Left ventricle myocardium inferior (tissue), 1 donor: ENCODE results near the gene PARD6B. TPM values are rescaled to one million over a fixed set of nuclear protein-coding genes. Genes with fewer than 3 reads are reported as not detected.

Source experiments
- DNase-seq: peaks from one replicate; pipeline ENCODE4 v3.0.0-alpha.2; 2020
- H3K27ac ChIP-seq: fragments of 200-600 bp; replicated peaks from 2 replicates; pipeline ENCODE4 v1.8.0; 2021
- H3K27me3 ChIP-seq: fragments of 200-600 bp; 2 replicates; pipeline ENCODE4 v1.8.0; 2021; ENCODE audit warnings: low read depth
- H3K36me3 ChIP-seq: fragments of 200-600 bp; 2 replicates; pipeline ENCODE4 v1.8.0; 2021
- H3K4me1 ChIP-seq: fragments of 200-600 bp; 2 replicates; pipeline ENCODE4 v1.8.0; 2021
- H3K4me3 ChIP-seq: fragments of 200-600 bp; 2 replicates; pipeline ENCODE4 v1.8.0; 2021; ENCODE audit warnings: mild to moderate bottlenecking, moderate library complexity
- H3K9me3 ChIP-seq: fragments of 200-600 bp; replicated peaks from 2 replicates; pipeline ENCODE4 v1.8.0; 2021
- CTCF ChIP-seq: fragments of 200-600 bp; IDR thresholded peaks from 2 replicates; pipeline ENCODE4 v1.8.0; 2021; ENCODE audit warnings: antibody characterized with exemption, mild to moderate bottlenecking, borderline replicate concordance
- intact Hi-C: fragments of 100-400 bp; cut with micrococcal nuclease; formaldehyde crosslinking; loops from one replicate; pipeline ENCODE4 v1.11.0; 2022
- total RNA-seq: library from RNA; stranded (reverse); fragmentation: NEBNext Ultra II Directional; extraction: Animal tissue kit (Norgen Biotek cat#: 25700); gene quantifications from one replicate; pipeline ENCODE4 v1.2.1, GENCODE V29; 2021
- donor health status: DM: no; HTN: yes; CAD: no; lungs with severe emphysema.

Gene PARD6B
- total RNA-seq, 1 donor from 2014 or later, result 3.4 TPM

- Histone ChIP-seq H3K9me3 (no peaks in the 10 kb centered on the region), H3K4me3 (no peak overlapping the region), H3K4me1 (peaks cover 14% of the 10 kb centered on the region), H3K27ac (no peak overlapping the region), H3K36me3 (peaks cover 5% of the 10 kb centered on the region), H3K27me3 (no peaks in the 10 kb centered on the region)
- intact Hi-C loops, result loop anchor here (10.0 kb wide), 1 partner anchor 128 kb away; no protein-coding TSS in a partner anchor
- TF ChIP-seq CTCF, result no peak
- no peak for DNase-seq
These were observed 21.8 kb downstream of the PARD6B start for GRCh38 chr20:50753152-50753551.

DNA sequence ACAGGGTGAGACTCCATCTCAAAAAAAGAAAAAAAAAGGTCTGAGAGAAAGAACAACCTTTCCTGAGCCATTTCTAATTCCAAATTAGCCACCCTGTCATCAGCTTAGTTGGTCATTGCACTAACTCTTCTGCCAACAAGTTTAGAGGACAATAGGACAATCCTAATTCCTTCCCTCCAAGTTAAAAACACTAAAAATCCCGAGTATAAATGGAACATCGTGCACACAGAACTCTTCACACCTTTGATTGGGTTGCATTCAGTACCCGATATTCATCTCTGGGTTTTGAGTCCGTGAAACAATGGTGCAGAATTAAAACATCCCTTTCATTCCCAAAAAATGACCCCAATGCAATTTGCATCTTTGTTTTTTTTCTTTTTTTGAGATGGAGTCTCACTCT, 23.0 kb downstream of the PARD6B start:
- no peak overlapping the region for H3K27ac ChIP-seq
- intact Hi-C loops, result loop anchor here (10.0 kb wide), 1 partner anchor 130 kb away; no protein-coding TSS in a partner anchor
- no peak for TF ChIP-seq CTCF

GRCh38 chr20:50756447-50756846, 25.1 kb downstream of the PARD6B start:
- Histone ChIP-seq H3K27ac (no peak overlapping the region), H3K4me1 (no peaks in the 10 kb centered on the region), H3K9me3 (no peaks in the 10 kb centered on the region), H3K36me3 (no peaks in the 10 kb centered on the region), H3K4me3 (no peak overlapping the region), H3K27me3 (no peaks in the 10 kb centered on the region)
- intact Hi-C loops, result loop anchor here (10.0 kb wide), 1 partner anchor 132 kb away; no protein-coding TSS in a partner anchor
- TF ChIP-seq CTCF, result no peak
- DNase-seq, result no peak

More for the DNA sequence above, 23.0 kb downstream of the PARD6B start:
- H3K4me3 ChIP-seq, result no peak overlapping the region
- peaks cover 5% of the 10 kb centered on the region for H3K36me3 ChIP-seq
- H3K27me3 ChIP-seq, result no peaks in the 10 kb centered on the region
- no peaks in the 10 kb centered on the region for H3K9me3 ChIP-seq
- H3K4me1 ChIP-seq, result peaks cover 7% of the 10 kb centered on the region
- no peak for DNase-seq

DNA sequence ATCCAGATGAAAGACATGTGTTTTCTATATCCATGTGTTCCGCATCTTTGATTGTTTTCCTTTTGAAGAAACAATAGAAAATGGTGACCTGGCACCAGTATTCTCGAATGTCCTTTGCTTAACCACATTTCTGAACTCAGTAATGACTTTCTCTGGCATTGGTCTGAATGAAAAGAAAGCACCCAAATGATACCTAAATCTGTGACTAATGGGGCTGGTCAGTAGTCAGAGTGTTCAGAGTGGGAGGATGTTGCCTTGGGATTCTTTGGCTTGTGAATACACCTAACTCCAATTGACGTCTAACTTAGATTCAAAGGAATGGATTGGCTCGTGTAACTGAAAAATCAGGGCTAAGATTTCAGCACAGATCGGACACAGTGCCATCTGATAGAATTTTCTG, 27.1 kb downstream of the PARD6B start:
- no peak for TF ChIP-seq CTCF
- H3K36me3 ChIP-seq, result no peaks in the 10 kb centered on the region

DNA sequence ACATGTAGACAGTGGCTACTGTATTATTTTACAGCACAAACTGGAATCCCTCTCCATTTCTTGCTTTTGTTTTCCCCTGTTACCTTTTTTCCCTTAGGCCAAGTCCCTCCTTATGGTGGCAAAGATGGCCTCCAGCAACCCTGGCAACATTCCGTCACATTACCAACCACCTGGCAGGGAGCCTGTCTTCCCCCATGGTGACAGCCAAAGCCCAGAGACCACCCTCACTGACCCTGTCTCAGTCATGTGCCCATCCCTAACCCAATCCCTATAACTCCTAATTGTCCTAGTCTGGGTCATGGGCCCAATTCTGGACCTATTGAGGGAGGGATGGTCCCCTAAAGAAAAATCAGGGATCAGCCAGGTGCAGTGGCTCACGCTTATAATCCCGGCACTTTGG, 27.6 kb downstream of the PARD6B start:
- no peak overlapping the region for H3K4me3 ChIP-seq
- H3K27me3 ChIP-seq, result no peaks in the 10 kb centered on the region
- no peak for TF ChIP-seq CTCF
- peaks cover 17% of the 10 kb centered on the region for H3K4me1 ChIP-seq
- no peak for DNase-seq
- H3K36me3 ChIP-seq, result no peaks in the 10 kb centered on the region
- H3K27ac ChIP-seq, result no peak overlapping the region
- intact Hi-C loops, result loop anchor here (10.0 kb wide), 1 partner anchor 134 kb away; no protein-coding TSS in a partner anchor
- no peaks in the 10 kb centered on the region for H3K9me3 ChIP-seq

More for the DNA sequence above, 27.1 kb downstream of the PARD6B start:
- intact Hi-C loops, result loop anchor here (10.0 kb wide), 1 partner anchor 134 kb away; no protein-coding TSS in a partner anchor
- H3K27ac ChIP-seq, result no peak overlapping the region
- no peak overlapping the region for H3K4me3 ChIP-seq
- H3K9me3 ChIP-seq, result no peaks in the 10 kb centered on the region
- H3K4me1 ChIP-seq, result peaks cover 16% of the 10 kb centered on the region
- no peaks in the 10 kb centered on the region for H3K27me3 ChIP-seq
- no peak for DNase-seq
